Measurements from ENCODE around the gene SLC32A1.

The SLC32A1 gene

DNA sequence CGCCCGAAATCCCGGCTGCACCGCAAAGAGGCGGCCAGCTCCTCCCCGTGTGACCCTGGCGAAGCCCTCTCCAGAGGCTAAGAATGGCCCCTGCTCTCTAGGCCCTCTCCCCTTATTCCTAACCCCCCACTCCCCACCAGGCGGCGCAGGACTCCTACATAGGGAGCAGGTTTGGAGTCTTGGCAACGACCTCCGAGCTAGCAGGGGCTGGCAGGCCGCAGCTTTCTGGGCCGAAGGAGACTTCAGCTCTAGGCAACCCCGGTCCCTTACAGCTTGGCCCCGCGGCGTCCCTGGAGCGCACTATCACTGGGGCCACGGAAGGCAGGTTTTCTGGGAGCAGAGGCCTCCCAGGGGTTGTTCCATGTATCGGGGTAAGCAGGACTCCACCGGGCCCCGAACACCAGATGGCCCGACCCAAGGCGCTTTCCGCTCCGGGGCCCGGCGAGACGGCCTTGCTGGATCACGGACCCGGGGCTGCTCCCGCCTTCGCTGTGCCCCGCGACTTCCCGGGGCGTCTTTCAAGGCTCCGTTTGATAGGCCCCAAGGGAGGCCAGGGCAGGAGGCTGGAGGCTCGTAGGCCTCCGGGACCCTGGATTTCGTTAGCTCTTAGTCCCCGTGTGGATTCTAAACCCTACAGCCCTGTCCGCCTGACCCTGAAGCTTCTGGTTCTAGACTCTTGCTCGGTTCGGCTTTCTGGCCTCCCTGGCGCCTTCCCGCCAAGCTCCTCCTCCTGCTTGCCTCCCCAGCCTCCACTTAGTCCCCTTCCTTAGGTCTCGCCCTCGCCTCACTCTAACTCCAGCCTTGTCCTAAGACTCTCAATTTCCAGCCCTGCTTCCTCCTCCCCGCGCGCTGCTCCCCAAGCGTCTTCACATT lies 1.9 kb downstream of the SLC32A1 start:
- DNase-seq, result no peak

DNA sequence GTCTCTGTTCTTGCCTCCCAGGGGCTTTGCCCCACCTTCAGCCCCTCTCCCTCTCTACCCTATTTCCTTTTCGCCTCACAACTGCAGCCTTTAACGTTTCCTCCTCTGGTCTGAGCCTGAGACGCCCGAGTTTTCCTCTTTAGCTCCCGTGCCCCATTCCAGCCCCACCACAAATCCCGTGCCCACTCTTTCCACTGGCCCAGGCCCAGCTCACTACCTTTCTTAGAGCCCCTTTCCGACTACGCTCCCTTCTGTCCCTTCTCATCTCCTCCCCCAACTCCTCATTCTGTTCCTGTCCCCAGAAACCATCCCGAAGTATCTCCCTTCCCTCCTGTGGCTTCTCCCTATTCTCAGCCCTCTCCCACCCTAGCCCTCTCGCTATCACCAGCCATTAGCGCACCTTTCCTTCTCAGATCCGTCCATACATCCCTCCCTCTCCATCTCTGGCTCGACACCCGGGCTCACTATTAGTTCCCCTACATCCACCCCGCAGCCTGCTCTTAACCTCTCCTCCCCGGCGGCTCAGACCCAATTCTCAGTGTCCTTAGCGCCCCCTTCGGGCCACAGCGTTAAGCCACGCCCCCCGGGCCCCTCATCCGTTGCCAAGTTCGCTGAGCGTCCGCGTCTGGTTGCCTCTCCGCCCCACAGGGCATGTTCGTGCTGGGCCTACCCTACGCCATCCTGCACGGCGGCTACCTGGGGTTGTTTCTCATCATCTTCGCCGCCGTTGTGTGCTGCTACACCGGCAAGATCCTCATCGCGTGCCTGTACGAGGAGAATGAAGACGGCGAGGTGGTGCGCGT lies 2.7 kb downstream of the SLC32A1 start:
- DNase-seq, result peak; percentile 40

DNA sequence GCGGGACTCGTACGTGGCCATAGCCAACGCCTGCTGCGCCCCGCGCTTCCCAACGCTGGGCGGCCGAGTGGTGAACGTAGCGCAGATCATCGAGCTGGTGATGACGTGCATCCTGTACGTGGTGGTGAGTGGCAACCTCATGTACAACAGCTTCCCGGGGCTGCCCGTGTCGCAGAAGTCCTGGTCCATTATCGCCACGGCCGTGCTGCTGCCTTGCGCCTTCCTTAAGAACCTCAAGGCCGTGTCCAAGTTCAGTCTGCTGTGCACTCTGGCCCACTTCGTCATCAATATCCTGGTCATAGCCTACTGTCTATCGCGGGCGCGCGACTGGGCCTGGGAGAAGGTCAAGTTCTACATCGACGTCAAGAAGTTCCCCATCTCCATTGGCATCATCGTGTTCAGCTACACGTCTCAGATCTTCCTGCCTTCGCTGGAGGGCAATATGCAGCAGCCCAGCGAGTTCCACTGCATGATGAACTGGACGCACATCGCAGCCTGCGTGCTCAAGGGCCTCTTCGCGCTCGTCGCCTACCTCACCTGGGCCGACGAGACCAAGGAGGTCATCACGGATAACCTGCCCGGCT lies 3.4 kb downstream of the SLC32A1 start:
- no peak for DNase-seq

DNA sequence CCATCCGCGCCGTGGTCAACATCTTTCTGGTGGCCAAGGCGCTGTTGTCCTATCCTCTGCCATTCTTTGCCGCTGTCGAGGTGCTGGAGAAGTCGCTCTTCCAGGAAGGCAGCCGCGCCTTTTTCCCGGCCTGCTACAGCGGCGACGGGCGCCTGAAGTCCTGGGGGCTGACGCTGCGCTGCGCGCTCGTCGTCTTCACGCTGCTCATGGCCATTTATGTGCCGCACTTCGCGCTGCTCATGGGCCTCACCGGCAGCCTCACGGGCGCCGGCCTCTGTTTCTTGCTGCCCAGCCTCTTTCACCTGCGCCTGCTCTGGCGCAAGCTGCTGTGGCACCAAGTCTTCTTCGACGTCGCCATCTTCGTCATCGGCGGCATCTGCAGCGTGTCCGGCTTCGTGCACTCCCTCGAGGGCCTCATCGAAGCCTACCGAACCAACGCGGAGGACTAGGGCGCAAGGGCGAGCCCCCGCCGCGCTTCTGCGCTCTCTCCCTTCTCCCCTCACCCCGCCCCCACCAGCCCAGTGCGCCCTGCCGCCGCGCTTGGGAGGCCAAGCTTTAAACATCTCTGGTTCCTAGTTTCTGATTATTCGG lies 4.0 kb downstream of the SLC32A1 start:
- no peak for DNase-seq

DNA sequence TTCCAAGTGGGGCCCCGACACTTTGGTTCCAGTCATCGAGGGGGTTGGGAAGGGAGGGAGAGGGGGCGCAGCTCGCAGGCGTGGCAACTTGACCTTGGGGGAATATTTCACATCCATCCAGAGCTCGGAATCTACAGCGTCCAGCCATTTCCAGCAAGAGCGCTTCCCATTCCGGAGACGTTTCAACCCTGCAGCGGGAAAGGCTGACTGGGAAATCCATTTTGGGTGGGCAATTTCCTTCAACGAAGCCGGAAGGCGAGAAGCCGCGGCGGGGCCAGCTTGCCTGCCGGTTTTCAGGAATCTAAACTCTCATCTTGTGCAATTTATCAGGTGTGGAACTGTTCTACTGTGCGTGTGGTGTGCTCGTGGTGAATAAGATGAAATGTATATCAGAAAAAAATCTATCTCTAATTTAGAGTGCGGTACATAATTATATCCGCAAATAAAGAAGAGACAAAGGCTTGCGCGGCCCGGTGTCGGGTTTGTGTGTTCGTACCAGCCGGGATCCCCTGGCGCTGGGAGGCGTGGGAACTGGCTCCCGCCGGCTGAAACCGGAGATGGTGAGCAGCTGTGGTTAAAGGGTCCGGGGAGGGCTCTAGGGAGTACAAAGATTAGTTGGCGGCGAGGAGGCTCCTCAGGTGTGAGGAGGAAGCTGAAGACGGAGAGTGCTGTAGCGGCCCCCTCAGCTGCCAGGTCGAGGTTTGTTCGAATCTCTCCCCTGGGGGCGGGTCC lies 4.8 kb downstream of the SLC32A1 start:
- no peak for DNase-seq

DNA sequence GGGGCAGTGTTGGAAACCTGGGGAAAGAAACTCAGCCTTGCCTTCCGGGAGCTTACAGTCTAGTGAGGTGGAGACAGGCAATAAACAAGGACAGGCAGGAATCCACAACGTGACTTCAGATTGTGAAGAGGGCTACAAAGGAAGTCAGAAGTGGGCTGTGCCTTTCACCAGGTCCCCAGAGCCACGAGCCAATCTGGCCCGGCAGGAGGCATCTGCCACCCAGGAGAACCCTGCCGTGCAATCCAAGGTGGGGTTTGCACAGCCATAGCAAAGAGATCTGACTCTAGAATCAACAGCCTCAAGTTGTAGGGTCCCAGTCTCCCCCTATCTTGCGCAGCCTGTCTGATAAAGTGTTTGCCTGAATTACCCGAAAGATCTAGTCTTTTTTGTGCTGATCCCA lies 5.5 kb downstream of the SLC32A1 start:
- DNase-seq, result no peak

DNA sequence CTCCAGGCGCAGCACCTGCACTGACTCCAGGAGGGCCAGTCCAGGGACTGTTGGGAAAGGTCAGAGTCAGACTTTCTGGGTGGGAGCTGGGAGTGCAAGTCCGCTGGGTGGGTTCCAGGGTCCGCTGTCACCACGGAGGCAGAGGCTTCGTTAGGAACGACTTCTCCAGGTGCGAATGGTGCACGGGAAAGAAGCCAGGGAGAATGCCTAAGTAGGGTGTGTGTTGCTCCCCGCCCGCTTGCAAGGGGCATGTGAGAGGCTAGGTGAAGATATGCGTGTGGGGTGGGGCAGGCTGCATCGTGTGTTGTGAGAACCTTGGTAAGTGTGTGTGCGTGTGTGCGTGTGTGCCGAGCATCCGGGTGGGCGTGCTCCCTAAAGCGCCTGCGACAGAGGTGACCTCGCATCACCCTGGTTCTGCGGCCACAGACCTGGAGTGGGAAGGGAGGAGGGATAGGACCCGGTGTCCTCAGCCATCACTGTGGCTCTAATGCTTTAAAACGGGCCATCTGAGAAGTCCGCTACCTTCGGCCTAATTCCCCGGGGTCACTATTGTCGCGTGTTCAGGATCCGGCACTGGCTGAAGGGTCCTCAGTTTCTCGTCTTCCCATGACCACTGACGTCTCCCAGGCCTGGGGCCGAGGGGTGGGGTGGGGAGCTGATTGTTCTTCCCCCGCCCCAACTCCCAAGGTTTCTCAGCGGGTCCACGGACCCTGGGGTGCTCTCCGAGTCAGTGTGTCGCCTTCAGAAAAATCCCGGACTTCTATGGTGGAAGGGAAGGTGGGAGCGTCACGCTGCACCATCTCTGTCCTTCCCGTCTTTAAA lies 6.1 kb downstream of the SLC32A1 start:
- DNase-seq, result no peak

DNA sequence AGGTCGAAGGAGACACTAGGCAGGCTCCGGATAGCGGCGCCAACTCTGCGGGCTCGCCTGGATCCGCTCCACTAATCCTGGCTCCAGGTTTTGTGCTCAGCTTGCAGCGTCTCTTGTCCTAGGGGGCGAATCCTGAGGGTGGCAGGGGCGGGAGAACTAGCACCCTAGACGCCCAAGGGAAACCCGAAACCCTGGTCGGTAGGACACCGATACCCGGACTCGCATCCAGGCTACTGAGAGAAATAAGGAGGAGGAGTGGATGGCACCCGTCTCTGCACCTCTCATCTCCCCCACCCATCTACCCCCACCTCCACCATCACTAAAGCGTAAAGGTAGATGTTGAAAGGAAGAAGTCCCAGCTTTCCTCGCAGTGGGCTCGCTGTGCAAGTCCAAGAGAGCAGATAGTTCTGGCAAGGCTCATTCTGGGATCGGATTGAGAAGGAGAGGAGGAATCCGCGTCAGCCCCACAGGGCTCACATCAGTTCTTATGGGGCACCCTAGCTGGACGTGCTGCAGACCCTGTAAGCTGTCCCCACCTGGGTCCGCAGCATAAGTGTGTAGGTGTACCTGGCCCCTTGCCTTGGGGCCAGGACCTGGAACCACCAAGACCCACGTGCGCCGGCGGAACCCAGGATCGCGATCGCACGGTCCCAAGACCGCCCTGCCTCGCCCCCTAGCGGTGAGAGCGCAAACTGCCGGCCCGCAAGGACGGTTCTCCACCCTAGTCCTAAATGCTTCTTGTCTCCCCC lies 6.9 kb downstream of the SLC32A1 start:
- peak; percentile 70 for DNase-seq

DNA sequence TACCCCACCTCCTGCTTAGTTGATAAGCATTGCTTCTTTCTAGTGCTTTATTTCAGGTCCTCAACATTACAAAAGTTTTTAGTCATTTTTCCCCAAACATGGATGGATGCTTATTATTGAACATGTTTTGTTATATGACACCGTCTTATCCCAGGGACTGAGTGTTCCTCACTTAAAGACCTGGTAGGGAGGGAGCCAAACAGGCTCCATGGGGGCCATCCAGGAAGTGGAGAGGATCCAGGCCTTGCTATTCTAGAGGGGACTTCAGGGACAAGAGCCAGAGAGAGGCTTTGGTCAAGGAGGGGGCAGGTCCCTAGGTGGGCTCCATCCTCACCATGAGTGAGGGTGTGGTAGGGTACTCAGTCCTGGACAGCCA lies 7.4 kb downstream of the SLC32A1 start:
- no peak for DNase-seq

DNA sequence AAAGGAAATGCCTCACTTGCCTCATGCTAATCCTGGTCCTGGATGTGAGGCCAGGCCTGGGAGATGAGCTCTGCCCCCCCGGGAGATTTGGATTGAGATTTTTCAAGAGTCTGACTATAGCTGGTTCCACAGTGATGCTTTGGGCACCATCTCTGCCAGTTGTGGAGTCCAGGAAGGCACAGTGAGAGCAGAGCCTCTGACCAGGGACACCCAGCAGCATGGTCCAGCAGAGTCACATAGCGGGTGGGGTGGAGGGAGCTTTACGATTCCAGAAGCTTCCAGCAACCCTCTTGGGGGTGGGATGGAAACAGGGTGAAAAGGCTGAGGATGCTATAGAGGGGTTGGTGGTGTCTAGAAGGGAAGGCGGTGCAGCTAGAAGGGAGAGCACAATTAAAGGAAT lies 8.7 kb downstream of the SLC32A1 start:
- DNase-seq, result no peak

DNA sequence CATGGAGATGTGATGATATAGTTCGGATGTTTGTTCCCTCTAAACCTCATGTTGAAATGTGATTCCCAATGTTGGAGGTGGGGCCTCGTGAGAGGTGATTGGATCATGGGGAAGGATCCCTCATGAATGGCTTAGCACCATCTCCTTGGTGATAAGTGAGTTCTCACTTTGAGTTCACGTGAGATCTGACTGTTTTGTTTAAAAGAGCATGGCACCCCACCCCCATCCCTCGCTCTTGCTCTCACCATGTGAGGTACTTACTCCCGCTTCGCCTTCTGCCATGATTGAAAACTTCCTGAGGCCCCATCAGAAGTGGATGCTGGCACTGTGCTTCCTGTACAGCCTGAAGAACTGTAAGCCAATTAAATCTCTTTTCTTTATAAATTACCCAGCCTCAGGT lies 10.9 kb downstream of the SLC32A1 start:
- DNase-seq, result no peak

DNA sequence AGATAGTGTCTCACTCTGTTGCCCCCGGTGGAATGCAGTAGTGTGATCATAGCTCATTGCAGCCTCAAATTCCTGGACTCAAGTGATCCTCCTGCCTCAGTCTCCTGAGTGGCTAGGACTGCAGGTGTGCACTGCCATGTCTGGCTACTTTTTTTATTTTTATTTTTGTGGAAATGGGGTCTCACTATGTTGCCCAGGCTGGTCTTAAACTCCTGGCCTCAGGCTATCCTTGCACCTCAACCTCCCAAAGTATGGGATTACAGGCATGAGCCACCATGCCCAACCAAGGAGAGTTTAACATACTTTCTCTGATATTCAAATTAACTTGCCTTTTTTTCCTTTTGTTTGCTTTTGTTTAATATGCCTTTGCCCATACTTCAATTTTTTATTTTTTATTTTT lies 13.6 kb downstream of the SLC32A1 start:
- DNase-seq, result no peak

DNA sequence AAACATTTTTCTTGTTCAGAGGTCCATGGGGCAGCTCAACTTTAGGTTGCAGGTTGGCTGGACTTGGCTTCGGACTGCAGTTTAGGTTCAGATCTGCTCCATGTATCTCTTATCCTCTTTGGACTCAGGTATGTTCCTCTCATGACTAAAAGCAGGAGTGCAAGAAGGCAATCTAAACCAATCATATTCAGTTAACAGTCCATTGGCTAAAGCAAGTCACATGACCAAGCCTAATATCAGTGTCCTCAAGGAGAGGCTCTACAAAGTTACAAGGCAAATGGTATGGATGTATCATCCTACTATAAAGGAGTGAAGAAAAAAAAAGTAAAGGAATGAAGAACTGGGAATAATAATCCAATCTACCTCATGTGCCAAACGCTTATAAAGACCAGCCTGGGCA lies 21.5 kb downstream of the SLC32A1 start:
- DNase-seq, result no peak

DNA sequence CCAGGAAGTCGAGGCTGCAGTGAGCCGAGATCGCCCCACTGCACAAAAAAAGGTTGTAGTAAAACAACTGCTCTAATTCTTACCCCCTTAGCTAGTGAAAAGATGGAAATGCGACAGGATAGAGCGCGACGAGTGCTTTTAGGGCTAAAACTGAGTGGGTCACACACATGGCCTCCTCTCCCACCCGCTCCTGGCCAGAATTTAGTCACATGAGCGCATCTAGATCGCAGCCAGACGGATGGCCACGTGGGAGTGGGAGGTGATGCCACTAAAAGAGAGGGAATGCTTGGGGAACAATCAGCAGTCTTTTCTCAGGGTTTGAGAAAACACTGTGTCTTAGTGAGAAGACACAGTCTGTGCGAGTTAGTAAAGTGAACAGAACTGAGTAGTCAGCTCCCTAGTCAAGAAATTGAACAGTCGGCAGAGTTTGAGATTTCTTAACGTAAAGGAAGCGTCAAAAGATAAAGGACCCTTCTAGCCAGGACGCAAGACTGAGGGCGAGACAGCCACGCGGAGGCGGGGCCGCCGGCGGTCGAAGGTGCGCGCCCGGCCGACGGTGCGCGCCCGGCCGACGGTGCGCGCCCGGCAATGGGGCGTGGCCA lies 23.3 kb downstream of the SLC32A1 start:
- no peak for DNase-seq

DNA sequence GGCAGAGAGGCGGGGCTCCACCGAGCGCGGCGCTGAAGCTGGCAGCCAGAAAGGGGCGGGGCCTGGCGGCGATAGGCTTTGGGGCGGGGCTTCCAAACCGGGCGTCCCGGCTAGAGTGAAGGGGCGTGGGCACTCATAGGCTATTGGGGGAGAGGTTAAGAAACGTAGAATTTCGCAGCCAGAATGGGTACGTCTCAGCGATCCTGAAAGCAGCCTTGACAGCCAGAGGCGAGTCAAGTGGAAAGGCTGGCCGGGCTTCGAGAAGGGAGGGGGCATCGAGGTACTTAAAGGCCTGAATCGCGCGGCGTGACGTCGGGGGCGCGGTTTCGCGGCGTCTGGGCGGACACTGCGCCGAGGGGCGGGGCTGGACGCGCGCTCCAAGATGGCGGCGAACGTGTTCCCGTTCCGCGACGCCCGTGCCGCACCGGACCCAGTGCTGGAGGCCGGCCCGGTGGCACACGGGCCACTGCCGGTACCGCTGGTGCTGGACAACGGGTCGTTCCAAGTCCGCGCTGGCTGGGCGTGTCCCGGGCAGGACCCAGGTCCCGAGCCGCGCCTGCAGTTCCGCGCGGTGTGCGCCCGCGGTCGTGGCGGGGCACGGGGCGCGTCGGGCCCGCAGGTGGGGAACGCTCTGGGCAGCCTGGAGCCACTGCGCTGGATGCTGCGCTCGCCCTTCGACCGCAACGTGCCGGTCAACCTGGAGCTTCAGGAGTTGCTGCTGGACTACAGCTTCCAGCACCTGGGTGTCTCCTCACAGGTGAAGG lies 24.0 kb downstream of the SLC32A1 start, which contains the start of gene ACTR5:
ACTR5 (plus strand) TSS at position 364 of the 764 bp plus-strand sequence; CDS start at position 383, 19 bp downstream.
- DNase-seq, result peak; percentile 95

DNA sequence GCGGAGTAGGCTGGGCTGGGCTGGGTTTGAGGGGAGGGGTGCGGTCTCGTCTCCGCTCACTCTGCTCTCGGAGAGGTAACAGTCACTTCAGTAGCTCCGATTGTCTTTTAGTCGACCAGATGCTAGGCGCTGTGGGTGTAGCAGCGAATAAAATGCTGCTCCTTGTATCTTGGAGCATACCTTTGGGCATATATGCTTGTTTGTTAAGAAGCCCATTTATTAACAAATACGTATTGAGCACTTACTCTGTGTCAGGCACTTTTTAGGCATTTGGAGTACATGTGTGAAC lies 24.5 kb downstream of the SLC32A1 start:
- DNase-seq, result peak; percentile 63

DNA sequence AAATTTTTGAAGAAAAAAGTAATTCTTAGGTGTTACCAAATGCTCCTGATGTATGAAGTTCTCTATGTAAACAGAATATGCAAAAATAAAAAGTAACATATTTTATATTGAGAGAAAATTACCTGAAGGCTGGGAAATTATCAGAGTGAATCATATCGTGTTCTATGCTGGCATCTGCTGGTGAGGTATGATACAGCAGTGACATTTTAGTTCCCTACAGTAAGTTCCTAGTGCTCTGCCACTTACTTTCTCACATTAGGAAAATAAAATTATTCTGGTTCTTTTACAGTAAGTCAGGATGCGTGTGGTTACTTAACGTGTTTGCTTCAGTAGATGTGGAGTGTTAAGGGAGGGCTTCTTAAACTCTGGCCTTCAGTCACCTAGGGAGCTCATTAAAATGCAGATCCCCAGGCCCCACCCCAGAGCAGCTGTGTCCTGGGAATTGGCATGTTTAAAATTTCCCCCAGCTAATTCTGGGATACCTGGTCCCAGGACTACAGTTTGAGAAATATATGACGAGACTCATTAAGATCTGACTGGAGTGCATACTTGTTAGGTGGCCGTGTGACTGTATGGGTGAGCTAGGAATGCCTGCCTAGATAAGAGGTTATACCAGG lies 27.2 kb downstream of the SLC32A1 start:
- no peak for DNase-seq

DNA sequence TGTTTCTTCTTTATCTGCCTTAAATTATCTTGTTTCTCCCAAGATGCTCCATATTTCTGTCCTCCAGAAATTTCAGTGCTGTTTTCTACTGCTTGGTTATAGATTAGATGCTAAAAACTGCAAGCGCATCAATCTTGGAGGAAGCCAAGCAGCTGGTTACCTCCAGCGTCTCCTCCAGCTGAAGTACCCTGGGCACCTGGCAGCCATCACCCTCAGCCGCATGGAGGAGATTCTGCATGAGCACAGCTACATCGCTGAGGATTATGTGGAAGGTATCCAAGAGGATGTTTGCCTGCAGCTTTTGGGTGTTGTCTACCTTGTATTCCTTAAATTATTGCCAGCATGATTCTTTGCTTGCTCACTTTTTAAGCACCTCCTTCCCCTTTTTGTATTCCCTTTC lies 27.7 kb downstream of the SLC32A1 start:
- no peak for DNase-seq

DNA sequence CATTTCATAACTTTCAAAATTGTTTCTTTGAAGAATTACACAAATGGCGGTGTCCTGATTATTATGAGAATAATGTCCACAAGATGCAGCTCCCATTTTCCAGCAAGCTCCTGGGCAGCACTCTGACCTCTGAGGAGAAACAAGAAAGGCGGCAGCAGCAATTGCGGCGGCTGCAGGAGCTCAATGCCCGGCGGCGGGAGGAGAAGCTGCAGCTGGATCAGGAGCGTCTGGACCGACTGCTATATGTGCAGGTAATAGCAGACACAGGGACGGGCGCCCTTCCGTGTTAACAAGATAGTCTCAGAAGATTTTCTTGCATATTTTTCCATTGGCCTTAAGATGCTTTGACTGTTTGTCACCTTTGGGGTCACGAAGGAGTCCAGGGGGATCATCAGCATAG lies 30.6 kb downstream of the SLC32A1 start:
- DNase-seq, result no peak
